ENCODE data around the gene GLT8D2.
"Not testable (repeated sequence)": the region's sequence is repeated elsewhere in the genome, so short reads cannot be mapped to it uniquely, and the experiment has no call there.

GLT8D2 gene

GRCh38 chr12:104050436-104050835, 449 bp upstream of the GLT8D2 start:
- DNase-seq (ENCODE audit: low spot score), result no peak

GRCh38 chr12:104049278-104049902, 597 bp downstream of the GLT8D2 start:
- DNase-seq (ENCODE audit: low spot score), result no peak

- DNase-seq (ENCODE audit: low spot score), result no peak
Observed at GRCh38 chr12:104048811-104049210, 1.2 kb downstream of the GLT8D2 start.

- no peak for DNase-seq (ENCODE audit: low spot score)
Observed at GRCh38 chr12:104048162-104048561, 1.8 kb downstream of the GLT8D2 start.

- no peak for DNase-seq (ENCODE audit: low spot score)
Observed at GRCh38 chr12:104046306-104046705, 3.7 kb downstream of the GLT8D2 start.

GRCh38 chr12:104044158-104044557, 5.8 kb downstream of the GLT8D2 start:
- no peak for DNase-seq (ENCODE audit: low spot score)

- no peak for DNase-seq (ENCODE audit: low spot score)
Observed at GRCh38 chr12:104042580-104042979, 7.4 kb downstream of the GLT8D2 start.

GRCh38 chr12:104039769-104040168, 10.2 kb downstream of the GLT8D2 start:
- DNase-seq (ENCODE audit: low spot score), result not testable (repeated sequence)

GRCh38 chr12:104036143-104036542, 13.8 kb downstream of the GLT8D2 start:
- DNase-seq (ENCODE audit: low spot score), result not testable (repeated sequence)

GRCh38 chr12:104030596-104030995, 19.4 kb downstream of the GLT8D2 start:
- not testable (repeated sequence) for DNase-seq (ENCODE audit: low spot score)

GRCh38 chr12:104026841-104027599, 23.0 kb downstream of the GLT8D2 start:
- no peak for DNase-seq (ENCODE audit: low spot score)

- DNase-seq (ENCODE audit: low spot score), result no peak
Observed at GRCh38 chr12:104025771-104026170, 24.2 kb downstream of the GLT8D2 start.

- DNase-seq (ENCODE audit: low spot score), result no peak
Observed at GRCh38 chr12:104024348-104024747, 25.6 kb downstream of the GLT8D2 start.

- no peak for DNase-seq (ENCODE audit: low spot score)
Observed at GRCh38 chr12:104023710-104024109, 26.3 kb downstream of the GLT8D2 start.

- no peak for DNase-seq (ENCODE audit: low spot score)
Observed at GRCh38 chr12:104022786-104023185, 27.2 kb downstream of the GLT8D2 start.

GRCh38 chr12:104021862-104022261, 28.1 kb downstream of the GLT8D2 start:
- not testable (repeated sequence) for DNase-seq (ENCODE audit: low spot score)

- DNase-seq (ENCODE audit: low spot score), result no peak
Observed at GRCh38 chr12:104012331-104012730, 37.7 kb downstream of the GLT8D2 start.

- DNase-seq (ENCODE audit: low spot score), result no peak
Observed at GRCh38 chr12:104011253-104011652, 38.7 kb downstream of the GLT8D2 start.

- no peak for DNase-seq (ENCODE audit: low spot score)
Observed at GRCh38 chr12:104010606-104011169, 39.3 kb downstream of the GLT8D2 start.

- DNase-seq (ENCODE audit: low spot score), result no peak
Observed at GRCh38 chr12:104010121-104010520, 39.9 kb downstream of the GLT8D2 start.

GRCh38 chr12:104006929-104007328, 43.1 kb downstream of the GLT8D2 start:
- no peak for DNase-seq (ENCODE audit: low spot score)

- no peak for DNase-seq (ENCODE audit: low spot score)
Observed at GRCh38 chr12:104003596-104003995, 46.4 kb downstream of the GLT8D2 start.

- no peak for DNase-seq (ENCODE audit: low spot score)
Observed at GRCh38 chr12:104002686-104003085, 47.3 kb downstream of the GLT8D2 start.
